Heart left ventricle (tissue), 16 donors: ENCODE results near the gene CHAT. TPM values are rescaled to one million over a fixed set of nuclear protein-coding genes. Genes with fewer than 3 reads are reported as not detected.

Experiments
- ATAC-seq, 4 donors: fragments of 200-7000 bp; cut with Tn5 transposase; one replicate each; pipeline ENCODE4 v1.9.1; 2020 to 2022; ENCODE audit warnings: moderate library complexity in 4 of 4, mild to moderate bottlenecking in 3 of 4, moderate number of reproducible peaks in 1 of 4
- DNase-seq, 5 donors: peaks; one replicate each; pipeline ENCODE4 v3.0.0-alpha.2; 2020
- H3K27ac ChIP-seq, 12 donors: fragments of 200-600 bp; sonication (generic) in 4 of 12; one replicate each; pipeline versions ENCODE4 v1.5.0 to v1.8.0; 2016 to 2022; ENCODE audit warnings: mild to moderate bottlenecking in 2 of 12
- H3K27me3 ChIP-seq, 9 donors: fragments of 200-600 bp; sonication (generic) in 2 of 9; one replicate each; pipeline versions ENCODE4 v1.5.1 to v1.8.0; 2016 to 2022; ENCODE audit warnings: mild to moderate bottlenecking in 3 of 9
- H3K36me3 ChIP-seq, 9 donors: fragments of 200-600 bp; sonication (generic) in 2 of 9; one replicate each; pipeline versions ENCODE4 v1.5.0 to v1.8.0; 2018 to 2022; ENCODE audit warnings: mild to moderate bottlenecking in 2 of 9
- H3K4me1 ChIP-seq, 12 donors: fragments of 200-600 bp; sonication (generic) in 4 of 12; one replicate each; pipeline versions ENCODE4 v1.5.0 to v1.8.0; 2016 to 2022; ENCODE audit warnings: mild to moderate bottlenecking in 3 of 12
- H3K4me3 ChIP-seq, 12 donors: fragments of 200-600 bp; sonication (generic) in 4 of 12; one replicate each; pipeline versions ENCODE4 v1.5.0 to v1.8.0; 2017 to 2022; ENCODE audit warnings: mild to moderate bottlenecking in 9 of 12, moderate library complexity in 4 of 12
- H3K9me3 ChIP-seq, 12 donors: fragments of 200-600 bp; sonication (generic) in 4 of 12; one replicate each; pipeline versions ENCODE4 v1.5.0 to v1.8.0; 2016 to 2022; ENCODE audit warnings: mild to moderate bottlenecking in 1 of 12
- CTCF ChIP-seq, 12 donors: fragments of 200-600 bp; sonication (generic) in 4 of 12; IDR thresholded peaks; one replicate each; pipeline versions ENCODE4 v1.5.0 to v1.8.0; 2018 to 2022; ENCODE audit warnings: antibody characterized with exemption in 12 of 12, mild to moderate bottlenecking in 5 of 12
- POLR2A ChIP-seq, 2 donors: fragments of 450-650 bp; IDR thresholded peaks; one replicate each; pipeline ENCODE4 v1.6.1; 2017; ENCODE audit warnings: antibody characterized with exemption in 2 of 2, mild to moderate bottlenecking in 2 of 2, moderate library complexity in 2 of 2
- WGBS, 4 donors: extraction: QIAGEN DNeasy Blood & Tissue Kit in 2 of 4; methylation state at CpG; one replicate each; pipeline versions ENCODE4 v1.1.5 to v1.1.7; 2013 to 2018; 5-methylcytosine and 5-hydroxymethylcytosine counted together
- intact Hi-C, 10 donors: fragments of 100-400 bp; cut with DNase I; formaldehyde crosslinking; loops; one replicate each; pipeline versions ENCODE4 v1.11.1 to v1.14.2; 2022
- polyA plus RNA-seq, 2 donors: library from polyadenylated mRNA; stranded (reverse); fragments of 200-250 nt; gene quantifications; one replicate each; pipeline ENCODE4 v1.2.3, GENCODE V29; 2013
- total RNA-seq, 9 donors: library from RNA; depleted of rRNA in 2 of 9; stranded (reverse); fragments of >200 nt in 2 of 9; fragmentation: NEBNext Ultra II Directional in 3 of 9; extraction: Animal tissue kit (Norgen Biotek cat#: 25700) in 3 of 9; gene quantifications; one replicate each; pipeline versions ENCODE4 v1.1.0 to v1.2.4, GENCODE V29; 2016 to 2023
- donor health status: ischemic (EF 13 %, LVEDD 7.1; RV severe dilation, severe dysfunction).
- donor health status: healthy with polysubstance abuse.
- donor health status: DM: no; HTN: yes; CAD: no.
- donor health status: DM: no; HTN: no; CAD: no.
- donor health status: ischemic (EF 25% LVEDD 6.9; RV normal size, moderate dysfunction).
- donor health status: ischemic (EF 25% LVEDD 5.7; RV mildly dilated, moderate dysfunction).
- donor health status: healthy.
- donor health status: DM: yes; HTN: yes; CAD: no.
- donor health status: ischemic (EF 35%, LVEDD 5.7; RV mildly dilated, moderate dysfunction).
- donor health status: nonischemic (EF 11% LVEDD 7.7; RV severe dilation, severe dysfunction).
- donor health status: DM: yes; HTN: yes; CAD: no.
- donor health status: PGD.
- donor health status: ischemic (EF 29% LVEDD 5.4; RV normal size, mild dysfunction).
- donor health status: nonischemic (EF 23%, LVEDD 6.1; RV moderate dilation, normal function).

CHAT gene
- total and polyA plus RNA-seq, 11 donors: not detected

GRCh38 chr10:49696311-49696710 lies 82.5 kb downstream of the CHAT start:
- no peak overlapping the region for H3K4me3 ChIP-seq
- intact Hi-C loops: no loop called here
- no peaks in the 10 kb centered on the region for H3K4me1 ChIP-seq
- ATAC-seq: no peak
- no peak for DNase-seq
- TF ChIP-seq CTCF (IDR thresholded peaks at IDR 0.05) (no peak), POLR2A (IDR thresholded peaks at IDR 0.05) (no peak)
- H3K36me3 ChIP-seq: no peaks in the 10 kb centered on the region
- peaks cover 0 to 5% (median 0%) of the 10 kb centered on the region in 12 donors for H3K9me3 ChIP-seq
- H3K27ac ChIP-seq: no peak overlapping the region
- H3K27me3 ChIP-seq: peaks cover 0 to 37% (median 11%) of the 10 kb centered on the region in 9 donors
- WGBS, 4 donors: 78 to 85% (median 80%) methylated on average over 7 of the region's 7 CpGs

GRCh38 chr10:49698679-49699078 lies 84.8 kb downstream of the CHAT start:
- no peak for ATAC-seq
- TF ChIP-seq POLR2A (IDR thresholded peaks at IDR 0.05) (no peak), CTCF (IDR thresholded peaks at IDR 0.05) (no peak)
- Histone ChIP-seq H3K4me3 (no peak overlapping the region), H3K36me3 (no peaks in the 10 kb centered on the region), H3K27ac (no peak overlapping the region), H3K9me3 (no peaks in the 10 kb centered on the region), H3K27me3 (peaks cover 0 to 13% (median 0%) of the 10 kb centered on the region in 9 donors), H3K4me1 (no peaks in the 10 kb centered on the region)
- intact Hi-C loops: no loop called here
- 61 to 75% (median 68%) methylated on average over 9 of the region's 9 CpGs for WGBS, 4 donors
- DNase-seq: no peak

GRCh38 chr10:49700211-49700610 lies 86.4 kb downstream of the CHAT start:
- H3K9me3 ChIP-seq: peaks cover 0 to 5% (median 0%) of the 10 kb centered on the region in 12 donors
- no peak for DNase-seq
- no peak overlapping the region for H3K4me3 ChIP-seq
- H3K27ac ChIP-seq: no peak overlapping the region
- no peak for ATAC-seq
- H3K36me3 ChIP-seq: no peaks in the 10 kb centered on the region
- TF ChIP-seq POLR2A (IDR thresholded peaks at IDR 0.05) (no peak), CTCF (IDR thresholded peaks at IDR 0.05) (no peak)
- WGBS, 4 donors: 70 to 84% (median 83%) methylated on average over 3 of the region's 3 CpGs
- peaks cover 0 to 4% (median 0%) of the 10 kb centered on the region in 9 donors for H3K27me3 ChIP-seq
- intact Hi-C loops: no loop called here
- no peaks in the 10 kb centered on the region for H3K4me1 ChIP-seq

GRCh38 chr10:49700997-49701396 lies 87.2 kb downstream of the CHAT start:
- intact Hi-C loops: no loop called here
- no peak for DNase-seq

More at GRCh38 chr10:49700997-49701396, 87.2 kb downstream of the CHAT start:
- no peak overlapping the region for H3K4me3 ChIP-seq
- no peaks in the 10 kb centered on the region for H3K4me1 ChIP-seq
- TF ChIP-seq CTCF (IDR thresholded peaks at IDR 0.05): no peak
- no peak for TF ChIP-seq POLR2A (IDR thresholded peaks at IDR 0.05)
- H3K27ac ChIP-seq: no peak overlapping the region
- H3K27me3 ChIP-seq: peaks cover 0 to 4% (median 0%) of the 10 kb centered on the region in 9 donors
- peaks cover 0 to 9% (median 0%) of the 10 kb centered on the region in 12 donors for H3K9me3 ChIP-seq
- ATAC-seq: no peak
- 0 to 11% (median 6%) methylated on average over 3 of the region's 3 CpGs for WGBS, 4 donors
- no peaks in the 10 kb centered on the region for H3K36me3 ChIP-seq
